GM12891 (cell line): Measurements from ENCODE around the gene BTRC.

Experiments used
- PAX5 ChIP-seq: IDR thresholded peaks from 2 replicates; pipeline ENCODE4 v1.6.1; 2011; ENCODE audit warnings: low read length, moderate library complexity, mild to moderate bottlenecking; ENCODE audit not compliant: insufficient read depth, severe bottlenecking
- POLR2A ChIP-seq: IDR thresholded peaks from 2 replicates; pipeline ENCODE4 v1.6.1; 2011; ENCODE audit warnings: low read depth, low read length, control low read depth
- POLR2AphosphoS5 ChIP-seq: IDR thresholded peaks from 2 replicates; pipeline ENCODE4 v1.6.1; 2011; ENCODE audit warnings: low read depth, low read length, control low read depth
- POU2F2 ChIP-seq: IDR thresholded peaks from 2 replicates; pipeline ENCODE4 v1.6.1; 2011; ENCODE audit warnings: low read depth, mild to moderate bottlenecking, control low read depth, low read length, moderate library complexity
- SPI1 ChIP-seq: IDR thresholded peaks from 2 replicates; pipeline ENCODE4 v1.6.1; 2011; ENCODE audit warnings: low read depth, low read length, control low read depth
- TAF1 ChIP-seq: IDR thresholded peaks from 2 replicates; pipeline ENCODE4 v1.6.1; 2011; ENCODE audit warnings: low read depth, low read length, control low read depth

- no peak for TF ChIP-seq POLR2A
- no peak for TF ChIP-seq POLR2AphosphoS5
- no peak for TF ChIP-seq TAF1
- TF ChIP-seq SPI1, result no peak
- TF ChIP-seq POU2F2, result no peak
- TF ChIP-seq PAX5, result no peak
Measured at GRCh38 chr10:101572785-101573184, 218.8 kb downstream of the BTRC start.
